ENCODE measurements around the gene MID1. TPM values are rescaled to one million over a fixed set of nuclear protein-coding genes. Genes with fewer than 3 reads are reported as not detected.

The MID1 gene
- polyA plus RNA-seq, 3 donors = 0.05 to 0.10 TPM; not detected in 1

DNA sequence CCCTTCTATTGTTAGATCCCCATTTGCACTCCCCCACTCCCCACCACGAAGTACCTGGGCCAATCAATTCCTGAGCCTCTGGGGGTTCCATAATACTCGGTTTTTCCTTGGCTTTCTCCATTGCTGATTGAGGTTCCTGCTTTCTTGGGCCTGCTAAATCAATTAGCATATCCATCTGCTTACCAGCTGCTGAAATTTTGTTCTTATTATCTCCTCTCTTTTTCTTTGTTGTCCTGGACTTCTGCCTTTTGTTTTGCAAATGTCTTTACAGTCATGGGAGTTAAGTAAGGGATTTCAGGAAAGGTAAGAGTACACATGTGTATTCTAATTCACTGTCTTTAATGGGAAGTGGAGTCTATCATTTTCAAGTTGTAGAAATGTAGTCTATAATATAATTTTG lies 222.2 kb downstream of the MID1 start:
- H3K9ac ChIP-seq (ENCODE audit: insufficient read depth, low read length, poor library complexity, severe bottlenecking) = no peak overlapping the region
- 67% methylated on average over 1 of the region's 2 CpGs for whole genome bisulfite sequencing (ENCODE audit: insufficient coverage)
- peaks cover 21 to 29% of the 10 kb centered on the region in 2 donors for H3K4me1 ChIP-seq (ENCODE audit: control insufficient read depth in 1 of 2, insufficient read depth in 2 of 2, low read length in 2 of 2)
- Mint-ChIP-seq H3K27me3 (ENCODE audit: low read depth in 3 of 3) (peaks cover 0 to 2% (median 0%) of the 10 kb centered on the region in 3 donors), H3K36me3 (no peaks in the 10 kb centered on the region), H3K9me3 (peaks cover 0 to 4% (median 0%) of the 10 kb centered on the region in 7 donors), H3K4me3 (no peak overlapping the region), H3K27ac (peak overlapping the region in 1 of 7 donors; percentile 32), H3K4me1 (peaks cover 37% of the 10 kb centered on the region)
- intact Hi-C loops (cut with micrococcal nuclease) = no loop called here
- no peak overlapping the region for H3K4me2 ChIP-seq (replicated peaks; ENCODE audit: extremely low read depth, low read length, poor library complexity, severe bottlenecking)
- H3K79me2 ChIP-seq (ENCODE audit: insufficient read depth, low read length) = no peaks in the 10 kb centered on the region
- no peaks in the 10 kb centered on the region for H3K9me3 ChIP-seq (replicated peaks in 1 of 2; ENCODE audit: control insufficient read depth in 1 of 2, insufficient read depth in 1 of 2, low read length in 2 of 2)
- H3K27me3 ChIP-seq (ENCODE audit: control insufficient read depth in 2 of 2, insufficient read depth in 2 of 2, low read length in 2 of 2) = no peaks in the 10 kb centered on the region
- H4K20me1 ChIP-seq (ENCODE audit: insufficient read depth, low read length) = no peaks in the 10 kb centered on the region
- H3K27ac ChIP-seq (ENCODE audit: low read depth in 1 of 2, low read length in 2 of 2) = no peak overlapping the region
- no peaks in the 10 kb centered on the region for H3K36me3 ChIP-seq (replicated peaks in 1 of 2; ENCODE audit: control insufficient read depth in 1 of 2, insufficient read depth in 2 of 2, low read length in 2 of 2)
- H3K4me3 ChIP-seq (replicated peaks in 1 of 3; ENCODE audit: low read depth in 2 of 3, low read length in 3 of 3) = no peak overlapping the region
- DNase-seq = no peak
- H2AFZ ChIP-seq (ENCODE audit: insufficient read depth, low read depth, low read length, poor library complexity, severe bottlenecking) = no peak overlapping the region
- TF ChIP-seq, protein P1, sequence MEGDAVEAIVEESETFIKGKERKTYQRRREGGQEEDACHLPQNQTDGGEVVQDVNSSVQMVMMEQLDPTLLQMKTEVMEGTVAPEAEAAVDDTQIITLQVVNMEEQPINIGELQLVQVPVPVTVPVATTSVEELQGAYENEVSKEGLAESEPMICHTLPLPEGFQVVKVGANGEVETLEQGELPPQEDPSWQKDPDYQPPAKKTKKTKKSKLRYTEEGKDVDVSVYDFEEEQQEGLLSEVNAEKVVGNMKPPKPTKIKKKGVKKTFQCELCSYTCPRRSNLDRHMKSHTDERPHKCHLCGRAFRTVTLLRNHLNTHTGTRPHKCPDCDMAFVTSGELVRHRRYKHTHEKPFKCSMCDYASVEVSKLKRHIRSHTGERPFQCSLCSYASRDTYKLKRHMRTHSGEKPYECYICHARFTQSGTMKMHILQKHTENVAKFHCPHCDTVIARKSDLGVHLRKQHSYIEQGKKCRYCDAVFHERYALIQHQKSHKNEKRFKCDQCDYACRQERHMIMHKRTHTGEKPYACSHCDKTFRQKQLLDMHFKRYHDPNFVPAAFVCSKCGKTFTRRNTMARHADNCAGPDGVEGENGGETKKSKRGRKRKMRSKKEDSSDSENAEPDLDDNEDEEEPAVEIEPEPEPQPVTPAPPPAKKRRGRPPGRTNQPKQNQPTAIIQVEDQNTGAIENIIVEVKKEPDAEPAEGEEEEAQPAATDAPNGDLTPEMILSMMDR (IDR thresholded peaks at IDR 0.05) = no peak

DNA sequence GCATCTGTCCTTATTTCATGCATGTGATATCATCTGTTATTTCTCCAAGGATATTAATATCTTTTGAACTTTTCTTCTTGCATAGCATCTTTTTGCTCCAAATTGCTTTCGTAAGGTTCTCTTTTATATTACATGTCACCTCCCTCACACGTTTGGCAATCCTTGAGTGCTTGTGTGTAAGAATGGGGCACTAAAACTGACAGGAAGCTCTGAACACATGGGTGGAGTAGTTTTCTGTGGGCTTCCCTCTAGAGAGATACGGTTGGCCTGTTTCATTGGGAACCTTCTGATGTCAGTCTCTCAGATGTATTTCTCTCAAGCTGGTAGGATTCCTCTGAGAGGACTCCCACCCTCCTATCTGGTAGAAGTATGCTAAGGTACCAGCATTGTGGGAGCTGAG lies 223.0 kb downstream of the MID1 start:
- no peaks in the 10 kb centered on the region for H4K20me1 ChIP-seq (ENCODE audit: insufficient read depth, low read length)
- intact Hi-C loops (cut with micrococcal nuclease) = no loop called here
- H3K36me3 ChIP-seq (replicated peaks in 1 of 2; ENCODE audit: control insufficient read depth in 1 of 2, insufficient read depth in 2 of 2, low read length in 2 of 2) = no peaks in the 10 kb centered on the region
- Mint-ChIP-seq H3K4me3 (no peak overlapping the region), H3K27me3 (ENCODE audit: low read depth in 3 of 3) (peaks cover 0 to 2% (median 0%) of the 10 kb centered on the region in 3 donors), H3K27ac (peak overlapping the region in 4 of 7 donors; percentile 32 to 73 (median 48)), H3K4me1 (peaks cover 37% of the 10 kb centered on the region), H3K9me3 (peaks cover 0 to 4% (median 0%) of the 10 kb centered on the region in 7 donors), H3K36me3 (no peaks in the 10 kb centered on the region)
- peak in 2 of 3 donors; percentile 1 to 4 for DNase-seq
- no peak overlapping the region for H2AFZ ChIP-seq (ENCODE audit: insufficient read depth, low read depth, low read length, poor library complexity, severe bottlenecking)
- H3K4me3 ChIP-seq (replicated peaks in 1 of 3; ENCODE audit: low read depth in 2 of 3, low read length in 3 of 3) = no peak overlapping the region
- no peaks in the 10 kb centered on the region for H3K79me2 ChIP-seq (ENCODE audit: insufficient read depth, low read length)
- no peak overlapping the region for H3K4me2 ChIP-seq (replicated peaks; ENCODE audit: extremely low read depth, low read length, poor library complexity, severe bottlenecking)
- no peak overlapping the region for H3K9ac ChIP-seq (ENCODE audit: insufficient read depth, low read length, poor library complexity, severe bottlenecking)
- TF ChIP-seq, protein P1 (IDR thresholded peaks at IDR 0.05) = no peak
- H3K4me1 ChIP-seq (ENCODE audit: control insufficient read depth in 1 of 2, insufficient read depth in 2 of 2, low read length in 2 of 2) = peaks cover 21 to 29% of the 10 kb centered on the region in 2 donors
- H3K27me3 ChIP-seq (ENCODE audit: control insufficient read depth in 2 of 2, insufficient read depth in 2 of 2, low read length in 2 of 2) = no peaks in the 10 kb centered on the region
- no CpG with 5 or more reads among the region's 3 CpGs for WGBS (ENCODE audit: insufficient coverage)
- H3K27ac ChIP-seq (ENCODE audit: low read depth in 1 of 2, low read length in 2 of 2) = peak overlapping the region in 1 of 2 donors; percentile 56
- no peaks in the 10 kb centered on the region for H3K9me3 ChIP-seq (replicated peaks in 1 of 2; ENCODE audit: control insufficient read depth in 1 of 2, insufficient read depth in 1 of 2, low read length in 2 of 2)
